IPS DF 19.7 (cell line): ENCODE results near the gene TRIM77.
"Not testable (repeated sequence)": the region's sequence is repeated elsewhere in the genome, so short reads cannot be mapped to it uniquely, and the experiment has no call there.

Source experiments
- DNase-seq: peaks from one replicate; pipeline ENCODE4 v3.0.0-alpha.2; 2013; ENCODE audit warnings: low read depth, low spot score

Gene TRIM77

DNA sequence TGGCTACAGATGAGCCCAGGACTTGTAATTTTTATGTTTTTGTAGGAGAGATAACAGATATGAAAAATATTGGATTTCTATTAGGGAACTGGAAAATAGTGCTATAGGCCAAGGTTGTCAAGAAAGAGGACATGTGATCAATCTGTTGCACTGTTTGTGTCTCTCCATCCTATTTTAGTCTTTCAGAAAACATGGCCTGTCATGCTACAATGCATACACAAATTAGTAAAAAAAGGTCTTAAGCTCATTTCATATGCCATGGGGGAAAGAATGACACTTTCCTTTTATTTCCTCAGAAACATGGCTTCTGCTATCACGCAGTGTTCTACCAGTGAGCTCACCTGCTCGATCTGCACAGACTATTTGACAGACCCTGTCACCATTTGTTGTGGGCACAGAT is at the start of gene TRIM77:
Gene TRIM77, plus strand, starts transcription at position 301 of the 400 bp plus-strand sequence. Its CDS starts 0 bp downstream, at position 301.
- DNase-seq = not testable (repeated sequence)

DNA sequence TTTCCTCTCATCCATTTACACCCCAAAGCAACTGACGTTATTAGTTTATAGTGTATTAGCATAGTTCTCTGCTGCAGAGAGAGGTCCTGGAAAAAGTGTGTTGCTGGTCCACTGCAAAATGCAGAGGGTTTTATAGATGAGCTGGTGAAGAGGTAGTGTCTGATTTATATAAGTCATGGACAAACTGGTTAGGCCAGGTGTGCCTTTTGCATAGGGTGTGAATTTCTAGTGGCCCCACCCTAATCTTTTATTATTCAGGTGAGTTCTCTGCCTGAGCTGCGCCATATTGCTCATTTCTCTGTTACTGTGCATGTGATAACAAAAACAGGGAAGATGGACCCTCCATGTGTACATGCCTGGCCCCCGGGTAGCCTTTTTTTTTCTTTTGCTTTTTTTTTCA is 43.1 kb upstream of the TRIM77 start:
- DNase-seq = no peak

- DNase-seq = not testable (repeated sequence)
Observed at GRCh38 chr11:89668158-89668557, 41.9 kb upstream of the TRIM77 start.

GRCh38 chr11:89669586-89669985 is 40.5 kb upstream of the TRIM77 start:
- not testable (repeated sequence) for DNase-seq

DNA sequence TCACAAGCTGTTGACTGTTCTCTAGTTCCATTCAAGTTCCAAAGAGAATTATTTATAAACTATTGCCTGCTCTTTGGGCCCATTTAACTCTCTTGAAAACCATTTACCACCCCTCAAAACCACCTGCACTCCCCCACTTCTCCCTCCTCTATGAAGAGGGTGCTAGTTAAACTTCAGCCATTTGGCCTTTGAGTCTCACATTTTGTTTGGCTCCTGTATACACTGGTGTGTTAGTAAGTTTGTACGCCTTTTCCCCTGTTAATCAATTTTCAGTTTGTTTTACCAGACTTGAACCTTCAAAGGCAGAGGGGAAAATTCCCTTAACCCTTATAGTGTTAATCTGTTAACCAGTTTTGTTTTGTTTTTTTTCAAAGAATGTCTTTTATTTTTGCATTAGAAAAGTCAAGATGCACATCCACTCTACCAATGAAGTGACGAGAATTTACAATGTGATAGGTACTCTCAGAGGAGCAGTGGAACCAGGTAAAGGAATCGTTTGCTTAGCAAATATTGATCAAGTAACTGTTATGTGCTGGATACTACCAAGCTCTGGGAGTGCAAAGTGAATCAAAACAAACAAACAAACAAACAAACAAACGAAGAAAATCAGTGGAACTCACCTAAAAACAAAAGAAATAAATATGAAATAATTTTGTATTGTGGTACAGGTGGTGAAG is 40.0 kb upstream of the TRIM77 start:
- DNase-seq = not testable (repeated sequence)

GRCh38 chr11:89672547-89672946 is 37.6 kb upstream of the TRIM77 start:
- not testable (repeated sequence) for DNase-seq

DNA sequence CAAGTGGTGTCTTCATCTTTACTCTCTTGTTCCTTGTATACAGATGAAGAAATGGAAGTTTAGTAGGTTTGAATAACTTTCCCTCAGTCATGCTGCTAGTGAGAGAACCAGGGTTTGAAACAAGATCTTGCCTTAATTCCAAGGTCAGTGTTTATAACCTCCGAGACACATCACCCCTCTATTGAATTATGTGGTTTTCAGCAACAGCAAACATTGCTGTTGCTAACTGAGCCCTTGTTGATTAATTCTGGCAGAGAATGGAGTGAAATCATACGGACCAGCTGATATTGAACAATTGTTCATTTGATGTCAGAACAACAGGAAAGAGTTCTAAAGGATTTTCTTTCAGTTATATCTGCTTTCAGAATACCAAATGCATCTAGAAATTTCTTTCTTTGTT is 36.7 kb upstream of the TRIM77 start:
- DNase-seq = not testable (repeated sequence)

DNA sequence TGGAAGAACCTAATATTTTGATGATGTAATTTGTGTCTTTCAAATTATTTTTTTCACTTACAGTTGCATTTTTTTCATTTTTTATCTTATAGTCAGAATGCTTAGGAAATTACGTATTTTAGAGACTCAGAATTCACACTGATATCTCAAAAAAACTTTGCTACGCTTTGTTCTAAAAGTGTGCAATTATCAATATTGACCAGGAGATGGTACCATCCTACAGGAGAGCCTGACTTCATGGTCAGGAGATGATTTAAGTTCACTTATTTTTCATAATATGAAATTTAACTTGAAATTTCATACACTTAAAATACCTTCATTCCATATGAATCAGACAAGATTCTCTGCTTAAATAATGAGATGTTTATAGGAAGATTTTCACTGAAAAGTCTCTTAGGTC is 34.7 kb upstream of the TRIM77 start:
- not testable (repeated sequence) for DNase-seq

DNA sequence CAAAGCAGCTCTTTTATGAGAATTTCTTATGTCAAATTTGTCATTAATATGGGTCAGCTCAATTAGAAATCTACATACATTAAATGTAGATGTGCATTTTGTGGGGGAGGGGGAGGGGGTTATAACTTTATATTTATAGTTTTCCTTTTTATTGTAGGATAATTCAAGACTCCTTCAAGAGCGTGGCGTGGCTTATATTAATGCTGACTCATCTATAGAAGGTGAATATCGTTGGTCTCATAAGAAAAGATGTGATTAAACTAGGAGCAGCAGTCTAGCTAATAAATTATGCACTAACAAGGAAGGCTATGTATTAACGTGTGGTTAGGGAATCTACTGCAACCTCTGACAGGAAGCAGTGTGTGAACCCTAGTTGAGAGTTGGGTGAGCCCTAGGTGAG is 34.2 kb upstream of the TRIM77 start:
- DNase-seq = not testable (repeated sequence)

DNA sequence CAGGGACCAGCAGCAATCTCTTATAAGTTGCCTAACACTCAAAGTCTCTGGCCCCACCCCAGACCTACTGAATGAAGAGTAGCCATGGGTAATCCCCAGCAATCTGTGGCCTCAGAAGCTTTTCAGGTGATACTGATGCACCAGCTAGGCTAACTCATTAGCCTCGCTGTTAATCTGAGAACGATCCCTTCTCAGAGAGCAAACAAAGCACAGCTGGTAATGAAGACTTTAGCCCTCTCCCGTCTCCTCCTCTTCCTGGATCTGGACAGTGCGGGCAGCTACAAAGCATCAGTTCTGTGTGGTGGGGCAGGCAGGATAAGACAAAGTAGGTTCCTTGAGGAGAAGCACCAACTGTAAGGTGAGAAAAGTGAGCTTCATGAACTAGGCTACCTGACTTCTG is 3.0 kb upstream of the TRIM77 start:
- not testable (repeated sequence) for DNase-seq

DNA sequence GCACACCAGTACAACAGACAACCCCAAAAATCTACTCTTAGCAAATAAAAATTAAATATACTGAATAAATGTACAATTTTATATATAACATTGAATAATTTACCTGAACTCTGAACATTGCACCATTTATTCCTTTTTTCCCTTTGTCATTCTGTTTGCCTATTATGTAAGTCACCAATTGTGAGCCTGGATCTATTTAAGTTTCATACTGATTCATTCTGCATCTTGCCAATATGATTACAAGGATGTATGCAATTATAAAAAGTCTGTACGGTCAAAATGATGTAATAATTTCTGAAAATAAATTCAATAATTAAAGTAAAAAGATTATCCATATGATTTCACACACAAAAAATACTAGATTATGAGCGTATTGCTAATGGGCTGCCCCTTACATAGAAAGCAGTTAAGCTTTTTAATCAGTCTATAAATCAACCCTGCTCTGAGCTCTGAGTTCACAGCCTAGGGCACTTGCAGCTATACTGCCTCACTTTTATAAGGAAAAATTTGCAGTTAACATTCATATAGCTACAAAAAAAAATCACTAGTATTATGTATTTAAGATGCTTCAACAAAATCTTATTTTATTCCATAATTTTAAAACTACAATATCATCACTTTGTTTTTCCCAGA is 14.9 kb downstream of the TRIM77 start:
- DNase-seq = not testable (repeated sequence)

GRCh38 chr11:89730215-89730614 is 20.1 kb downstream of the TRIM77 start:
- not testable (repeated sequence) for DNase-seq

DNA sequence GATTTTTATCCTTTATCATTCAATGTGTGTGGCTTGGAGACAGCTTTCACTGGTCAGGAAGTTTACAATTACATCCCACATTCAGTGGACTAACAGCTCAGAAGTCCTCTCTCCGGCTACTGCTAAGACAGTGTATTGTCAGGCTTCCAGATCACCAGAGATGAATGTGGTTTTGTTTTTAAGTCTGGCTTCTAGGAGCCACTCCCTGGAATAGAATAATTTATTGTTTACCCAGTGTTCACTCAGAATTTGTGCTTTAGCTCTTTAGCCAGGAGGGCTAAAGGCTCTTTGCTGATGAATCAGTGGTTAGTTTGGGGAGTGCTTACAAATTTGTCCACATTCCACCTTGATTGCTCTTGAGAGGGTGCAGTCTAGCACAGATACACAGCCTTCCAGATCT is 26.5 kb downstream of the TRIM77 start:
- no peak for DNase-seq

GRCh38 chr11:89737116-89737515 is 27.0 kb downstream of the TRIM77 start:
- DNase-seq = no peak

DNA sequence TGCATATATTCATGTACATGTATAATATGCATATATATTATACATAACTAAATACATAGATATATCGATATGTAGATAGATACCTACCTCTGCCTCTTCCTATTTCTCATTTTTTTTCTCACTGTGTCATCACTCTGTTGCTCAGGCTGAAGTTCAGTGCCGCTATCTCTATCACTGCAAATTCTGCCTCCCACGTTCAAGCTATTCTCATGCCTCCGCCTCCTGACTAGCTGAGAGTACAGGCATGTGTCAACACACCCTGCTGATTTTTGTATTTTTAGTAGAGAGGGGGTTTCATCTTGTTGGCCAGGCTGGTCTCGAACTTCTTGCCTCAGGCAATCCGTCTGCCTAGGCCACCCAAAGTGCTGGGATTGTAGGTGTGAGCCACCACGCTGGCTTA is 31.3 kb downstream of the TRIM77 start:
- not testable (repeated sequence) for DNase-seq

GRCh38 chr11:89744158-89744557 is 34.1 kb downstream of the TRIM77 start:
- not testable (repeated sequence) for DNase-seq

- DNase-seq = not testable (repeated sequence)
Observed at GRCh38 chr11:89750822-89751221, 40.7 kb downstream of the TRIM77 start.
